NCI-H2107 (cell line): ENCODE data around the gene OR51B6.
"Not testable (repeated sequence)": the region's sequence is repeated elsewhere in the genome, so short reads cannot be mapped to it uniquely, and the experiment has no call there.

Experiments
- DNase-seq: peaks from one replicate; lab custom pipeline; 2025; lab: John Stamatoyannopoulos, UW

The OR51B6 gene

GRCh38 chr11:5366365-5366764 is 15.1 kb downstream of the OR51B6 start:
- DNase-seq: not testable (repeated sequence)

- no peak for DNase-seq
Measured at GRCh38 chr11:5366856-5367255, 15.5 kb downstream of the OR51B6 start.

GRCh38 chr11:5367448-5368074 is 16.3 kb downstream of the OR51B6 start:
- no peak for DNase-seq

- no peak for DNase-seq
Measured at GRCh38 chr11:5368502-5369043, 17.3 kb downstream of the OR51B6 start.

GRCh38 chr11:5369789-5370188 is 18.5 kb downstream of the OR51B6 start:
- no peak for DNase-seq

GRCh38 chr11:5380740-5381342 is 29.5 kb downstream of the OR51B6 start:
- DNase-seq: no peak

- DNase-seq: no peak
Measured at GRCh38 chr11:5383576-5383975, 32.3 kb downstream of the OR51B6 start, which contains the start of gene OR51M1. Gene OR51M1, plus strand, starts transcription at chr11:5383812. Its CDS starts 5,587 bp downstream, at chr11:5389399.

- DNase-seq: no peak
Measured at GRCh38 chr11:5384335-5384734, 33.0 kb downstream of the OR51B6 start.

GRCh38 chr11:5390210-5390609 is 38.9 kb downstream of the OR51B6 start:
- DNase-seq: no peak

GRCh38 chr11:5394091-5394490 is 42.8 kb downstream of the OR51B6 start:
- DNase-seq: no peak

- no peak for DNase-seq
Measured at GRCh38 chr11:5398936-5399335, 47.6 kb downstream of the OR51B6 start.
